Left ventricle myocardium inferior (tissue), 1 donor: ENCODE data around the gene ZNF609. TPM values are rescaled to one million over a fixed set of nuclear protein-coding genes. Genes with fewer than 3 reads are reported as not detected.

Experiments
- DNase-seq: peaks from one replicate; pipeline ENCODE4 v3.0.0-alpha.2; 2020
- H3K27ac ChIP-seq: fragments of 200-600 bp; replicated peaks from 2 replicates; pipeline ENCODE4 v1.8.0; 2021
- H3K27me3 ChIP-seq: fragments of 200-600 bp; 2 replicates; pipeline ENCODE4 v1.8.0; 2021; ENCODE audit warnings: low read depth
- H3K36me3 ChIP-seq: fragments of 200-600 bp; 2 replicates; pipeline ENCODE4 v1.8.0; 2021
- H3K4me1 ChIP-seq: fragments of 200-600 bp; 2 replicates; pipeline ENCODE4 v1.8.0; 2021
- H3K4me3 ChIP-seq: fragments of 200-600 bp; 2 replicates; pipeline ENCODE4 v1.8.0; 2021; ENCODE audit warnings: mild to moderate bottlenecking, moderate library complexity
- H3K9me3 ChIP-seq: fragments of 200-600 bp; replicated peaks from 2 replicates; pipeline ENCODE4 v1.8.0; 2021
- CTCF ChIP-seq: fragments of 200-600 bp; IDR thresholded peaks from 2 replicates; pipeline ENCODE4 v1.8.0; 2021; ENCODE audit warnings: antibody characterized with exemption, mild to moderate bottlenecking, borderline replicate concordance
- intact Hi-C: fragments of 100-400 bp; cut with micrococcal nuclease; formaldehyde crosslinking; loops from one replicate; pipeline ENCODE4 v1.11.0; 2022
- total RNA-seq: library from RNA; stranded (reverse); fragmentation: NEBNext Ultra II Directional; extraction: Animal tissue kit (Norgen Biotek cat#: 25700); gene quantifications from one replicate; pipeline ENCODE4 v1.2.1, GENCODE V29; 2021
- donor health status: DM: no; HTN: yes; CAD: no; lungs with severe emphysema.

Gene ZNF609
- total RNA-seq, 1 donor from 2014 or later = 14.7 TPM

- TF ChIP-seq CTCF = no peak
- intact Hi-C loops = loop anchor here (5.0 kb wide), 2 partner anchors 76 to 176 kb away; no protein-coding TSS in a partner anchor
- DNase-seq = no peak
- Histone ChIP-seq H3K4me3 (no peak overlapping the region), H3K36me3 (peaks cover 5% of the 10 kb centered on the region), H3K9me3 (no peaks in the 10 kb centered on the region), H3K27me3 (no peaks in the 10 kb centered on the region), H3K27ac (peak overlapping the region; percentile 30), H3K4me1 (peaks cover 11% of the 10 kb centered on the region)
Observed at GRCh38 chr15:64731805-64732151, 271.4 kb downstream of the ZNF609 start.

GRCh38 chr15:64732156-64732860 lies 271.9 kb downstream of the ZNF609 start:
- H3K9me3 ChIP-seq = no peaks in the 10 kb centered on the region
- no peak for TF ChIP-seq CTCF
- H3K27ac ChIP-seq = peak overlapping the region; percentile 30
- no peak overlapping the region for H3K4me3 ChIP-seq
- no peak for DNase-seq
- H3K4me1 ChIP-seq = peaks cover 12% of the 10 kb centered on the region
- H3K27me3 ChIP-seq = no peaks in the 10 kb centered on the region
- intact Hi-C loops = loop anchor here (5.0 kb wide), 2 partner anchors 75 to 175 kb away; no protein-coding TSS in a partner anchor
- H3K36me3 ChIP-seq = peaks cover 5% of the 10 kb centered on the region

Other genes with a start within 250 kb of the ZNF609 start
- gene CSNK1G1, start 104.4 kb upstream of the ZNF609 start, total RNA-seq = 6.3 TPM
- gene PCLAF, start 79.1 kb upstream of the ZNF609 start, total RNA-seq = 0.58 TPM
- gene TRIP4, start 72.7 kb upstream of the ZNF609 start, total RNA-seq = 13.5 TPM